B cell (primary cell): ENCODE measurements around the gene ZCCHC7. TPM values are rescaled to one million over a fixed set of nuclear protein-coding genes. Genes with fewer than 3 reads are reported as not detected.

Experiments used
- ATAC-seq: fragments of 200-7000 bp; cut with Tn5 transposase; one replicate; pipeline ENCODE4 v1.10.0; 2021; ENCODE audit warnings: low read depth, mild to moderate bottlenecking, moderate number of reproducible peaks, moderate library complexity
- CTCF ChIA-PET: fragments of 350-600 bp; sonication (Branson Sonifier 250); formaldehyde crosslinking; loops from one replicate; lab custom pipeline; 2021; ENCODE audit warnings: antibody characterized with exemption, inconsistent platforms; lab: Charles Lee
- POLR2A ChIA-PET: fragments of 350-600 bp; sonication (Branson Sonifier 250); formaldehyde crosslinking; loops from one replicate; lab custom pipeline; 2021; ENCODE audit warnings: antibody characterized with exemption; lab: Charles Lee
- DNase-seq: peaks from one replicate; pipeline ENCODE4 v3.0.0; 2013
- H2AFZ ChIP-seq: 2 replicates; pipeline ENCODE4 v1.6.1; 2012; ENCODE audit warnings: mild to moderate bottlenecking, low read depth, low read length; ENCODE audit not compliant: insufficient read depth, poor library complexity, severe bottlenecking
- H3K27ac ChIP-seq, 2 donors: 1 replicate in 1 of 2; 2 replicates in 1 of 2; pipeline ENCODE4 v1.5.1; 2012 to 2013; ENCODE audit warnings: low read length in 2 of 2, mild to moderate bottlenecking in 2 of 2, moderate library complexity in 1 of 2
- H3K27me3 ChIP-seq, 4 experiments: fragments of 200-600 bp in 1 of 4; sonication (generic) in 1 of 4; replicated peaks in 1 of 4; 1 replicate in 2 of 4; 2 replicates in 2 of 4; pipeline versions ENCODE4 v1.6.1 to v1.7.0; 2013 to 2016; ENCODE audit warnings: low read length in 3 of 4, mild to moderate bottlenecking in 2 of 4, mixed read lengths in 1 of 4, moderate library complexity in 1 of 4; ENCODE audit not compliant: insufficient read depth in 4 of 4, control insufficient read depth in 3 of 4; ENCODE audit errors: control extremely low read depth in 1 of 4
- H3K36me3 ChIP-seq, 2 experiments: replicated peaks in 1 of 2; 1 replicate in 1 of 2; 2 replicates in 1 of 2; pipeline versions ENCODE4 v1.6.1 to v1.7.1; 2013; ENCODE audit warnings: low read length in 1 of 2; ENCODE audit not compliant: insufficient read depth in 2 of 2, control insufficient read depth in 1 of 2; ENCODE audit errors: control extremely low read depth in 1 of 2, extremely low read depth in 1 of 2
- H3K4me1 ChIP-seq, 2 donors: fragments of 200-600 bp in 1 of 2; sonication (generic) in 1 of 2; 1 replicate in 1 of 2; 2 replicates in 1 of 2; pipeline versions ENCODE4 v1.5.1 to v1.6.1; 2013 to 2017; ENCODE audit warnings: low read length in 2 of 2; ENCODE audit not compliant: control insufficient read depth in 2 of 2, insufficient read depth in 2 of 2
- H3K4me2 ChIP-seq: replicated peaks from 2 replicates; pipeline ENCODE3; 2012; ENCODE audit warnings: mild to moderate bottlenecking, low read depth, low read length; ENCODE audit not compliant: poor library complexity, severe bottlenecking
- H3K4me3 ChIP-seq, 5 experiments: fragments of 200-600 bp in 1 of 5; sonication (generic) in 1 of 5; 1 replicate in 3 of 5; 2 replicates in 2 of 5; pipeline versions ENCODE4 v1.5.1 to v1.7.0; 2011 to 2016; ENCODE audit warnings: low read length in 4 of 5, mild to moderate bottlenecking in 4 of 5, low read depth in 2 of 5, control low read depth in 1 of 5, moderate library complexity in 1 of 5; ENCODE audit not compliant: insufficient read depth in 1 of 5; ENCODE audit errors: control extremely low read depth in 1 of 5, extremely low read depth in 1 of 5
- H3K79me2 ChIP-seq: fragments of 200-600 bp; sonication (generic); one replicate; pipeline ENCODE4 v1.6.0; 2016; ENCODE audit warnings: low read length; ENCODE audit not compliant: control insufficient read depth, insufficient read depth
- H3K9ac ChIP-seq: fragments of 200-600 bp; sonication (generic); 2 replicates; pipeline ENCODE4 v1.6.1; 2017; ENCODE audit warnings: mild to moderate bottlenecking, low read length, moderate library complexity
- H3K9me3 ChIP-seq, 3 donors: one replicate each; pipeline versions ENCODE4 v1.6.1 to v1.7.1; 2013; ENCODE audit warnings: low read length in 2 of 3; ENCODE audit not compliant: control insufficient read depth in 2 of 3, insufficient read depth in 1 of 3; ENCODE audit errors: control extremely low read depth in 1 of 3
- H4K20me1 ChIP-seq: 2 replicates; pipeline ENCODE4 v1.6.0; 2012; ENCODE audit warnings: mild to moderate bottlenecking, low read length; ENCODE audit not compliant: insufficient read depth, control insufficient read depth, poor library complexity, severe bottlenecking
- H3K27ac Mint-ChIP-seq: one replicate; pipeline ENCODE4 v1.8.0; 2021; ENCODE audit warnings: mixed read lengths
- H3K27me3 Mint-ChIP-seq: one replicate; pipeline ENCODE4 v1.8.0; 2021; ENCODE audit warnings: mixed read lengths
- H3K4me1 Mint-ChIP-seq: one replicate; pipeline ENCODE4 v1.8.0; 2021; ENCODE audit warnings: mixed read lengths
- H3K4me3 Mint-ChIP-seq: one replicate; pipeline ENCODE4 v1.8.0; 2021; ENCODE audit warnings: mixed read lengths
- H3K9me3 Mint-ChIP-seq: one replicate; pipeline ENCODE4 v1.8.0; 2022; ENCODE audit warnings: mixed read lengths; ENCODE audit not compliant: insufficient read depth
- EZH2 ChIP-seq: IDR thresholded peaks from 2 replicates; pipeline ENCODE4 v1.6.1; 2012; ENCODE audit warnings: borderline replicate concordance, low read depth, mild to moderate bottlenecking, moderate library complexity, low read length; ENCODE audit not compliant: insufficient read depth, poor library complexity, severe bottlenecking
- WGBS: methylation state at CpG from one replicate; pipeline ENCODE4 v1.1.5; 2013; ENCODE audit warnings: missing lambda C conversion rate; ENCODE audit not compliant: insufficient coverage; 5-methylcytosine and 5-hydroxymethylcytosine counted together
- intact Hi-C: fragments of 100-400 bp; cut with micrococcal nuclease; formaldehyde crosslinking; loops from one replicate; pipeline ENCODE4 v1.10.0; 2022
- polyA plus RNA-seq: library from polyadenylated mRNA; depleted of rRNA; stranded (reverse); fragments of >200 nt; gene quantifications from 2 replicates; pipeline ENCODE4 v1.2.3, GENCODE V29; 2012
- total RNA-seq, 2 donors: library from RNA; stranded (reverse); fragments of 120-200 nt in 1 of 2; gene quantifications; 1 replicate in 1 of 2; 2 replicates in 1 of 2; pipeline versions ENCODE4 v1.2.3 to v1.2.4, GENCODE V29; 2013 to 2022
- TF ChIP-seq, protein P1 (sequence below): fragments of 200-600 bp; IDR thresholded peaks from one replicate; pipeline ENCODE4 v1.8.0; 2022; ENCODE audit warnings: antibody characterized with exemption, mild to moderate bottlenecking

Gene ZCCHC7
- total and polyA plus RNA-seq, 2 donors (not counting 1 experiment from before 2014, with no cell fraction given) = 56.3 to 83.5 TPM

DNA sequence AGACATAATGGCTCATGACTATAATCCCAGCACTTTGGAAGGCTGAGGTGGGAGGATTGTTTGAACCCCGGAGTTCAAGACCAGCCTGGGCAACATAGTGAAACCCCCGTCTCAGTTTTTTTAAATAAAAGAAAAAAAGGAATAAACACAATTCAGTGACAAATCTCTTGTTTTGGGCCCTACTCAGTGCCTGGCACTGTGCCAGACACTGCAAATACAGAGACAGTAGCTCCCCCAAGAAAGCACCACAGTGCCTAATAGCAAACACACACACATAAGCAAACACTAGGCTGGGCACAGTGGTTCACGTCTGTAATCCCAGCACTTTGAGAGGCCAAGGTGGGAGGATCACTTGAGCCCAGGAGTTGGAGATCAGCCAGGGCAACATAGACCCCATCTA, 252.5 kb downstream of the ZCCHC7 start:
- Histone ChIP-seq H3K4me2 (no peak overlapping the region), H3K36me3 (no peaks in the 10 kb centered on the region), H3K4me1 (peaks cover 96 to 100% of the 10 kb centered on the region in 2 donors), H3K27me3 (no peaks in the 10 kb centered on the region), H3K79me2 (no peaks in the 10 kb centered on the region), H3K9me3 (peaks cover 0 to 6% (median 0%) of the 10 kb centered on the region in 3 donors), H4K20me1 (no peaks in the 10 kb centered on the region), H2AFZ (no peak overlapping the region), H3K27ac (peak overlapping the region; percentile 25 to 78), H3K4me3 (no peak overlapping the region), H3K9ac (no peak overlapping the region)
- ChIA-PET POLR2A (interaction anchor here (0.9 to 2.4 kb wide), 4 partner anchors 10 to 38 kb away, joined by 3 to 12 read pairs (median 6); no protein-coding TSS in a partner anchor), CTCF (interaction anchor here (0.6 to 12.0 kb wide), 10 partner anchors 10 to 500 kb away, joined by 3 to 139 read pairs (median 3); no protein-coding TSS in a partner anchor)
- ATAC-seq = no peak
- H3K4me3 Mint-ChIP-seq = peak overlapping the region; percentile 70
- no peaks in the 10 kb centered on the region for H3K27me3 Mint-ChIP-seq
- DNase-seq = no peak
- no peaks in the 10 kb centered on the region for H3K9me3 Mint-ChIP-seq
- TF ChIP-seq EZH2 = no peak
- TF ChIP-seq, protein P1, sequence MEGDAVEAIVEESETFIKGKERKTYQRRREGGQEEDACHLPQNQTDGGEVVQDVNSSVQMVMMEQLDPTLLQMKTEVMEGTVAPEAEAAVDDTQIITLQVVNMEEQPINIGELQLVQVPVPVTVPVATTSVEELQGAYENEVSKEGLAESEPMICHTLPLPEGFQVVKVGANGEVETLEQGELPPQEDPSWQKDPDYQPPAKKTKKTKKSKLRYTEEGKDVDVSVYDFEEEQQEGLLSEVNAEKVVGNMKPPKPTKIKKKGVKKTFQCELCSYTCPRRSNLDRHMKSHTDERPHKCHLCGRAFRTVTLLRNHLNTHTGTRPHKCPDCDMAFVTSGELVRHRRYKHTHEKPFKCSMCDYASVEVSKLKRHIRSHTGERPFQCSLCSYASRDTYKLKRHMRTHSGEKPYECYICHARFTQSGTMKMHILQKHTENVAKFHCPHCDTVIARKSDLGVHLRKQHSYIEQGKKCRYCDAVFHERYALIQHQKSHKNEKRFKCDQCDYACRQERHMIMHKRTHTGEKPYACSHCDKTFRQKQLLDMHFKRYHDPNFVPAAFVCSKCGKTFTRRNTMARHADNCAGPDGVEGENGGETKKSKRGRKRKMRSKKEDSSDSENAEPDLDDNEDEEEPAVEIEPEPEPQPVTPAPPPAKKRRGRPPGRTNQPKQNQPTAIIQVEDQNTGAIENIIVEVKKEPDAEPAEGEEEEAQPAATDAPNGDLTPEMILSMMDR = no peak
- intact Hi-C loops = no loop called here
- peak overlapping the region; percentile 88 for H3K27ac Mint-ChIP-seq
- WGBS = 100% methylated on average over 1 of the region's 3 CpGs
- H3K4me1 Mint-ChIP-seq = peaks cover 89% of the 10 kb centered on the region

DNA sequence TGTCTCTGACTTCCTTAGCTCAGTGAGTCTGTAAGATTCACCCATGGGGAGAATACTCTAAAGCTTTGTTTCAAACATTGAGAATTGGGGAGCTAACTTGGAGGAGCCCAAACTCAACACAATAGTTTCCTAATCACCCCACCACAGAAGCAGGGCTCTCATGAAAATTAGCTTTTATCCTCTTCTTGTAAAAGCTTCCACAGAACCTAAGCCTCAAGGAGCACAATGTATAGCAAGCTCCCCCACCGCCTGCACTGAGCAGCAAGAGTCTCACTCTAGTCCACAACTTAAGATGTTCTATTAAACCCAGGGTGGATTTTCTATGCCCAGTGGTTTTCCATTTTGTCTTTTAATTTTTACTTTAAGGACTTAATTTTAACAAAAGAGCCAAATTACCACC, 253.2 kb downstream of the ZCCHC7 start:
- Mint-ChIP-seq H3K4me3 (peak overlapping the region; percentile 44), H3K4me1 (peaks cover 91% of the 10 kb centered on the region), H3K27ac (peak overlapping the region; percentile 88), H3K27me3 (no peaks in the 10 kb centered on the region), H3K9me3 (no peaks in the 10 kb centered on the region)
- Histone ChIP-seq H3K27me3 (no peaks in the 10 kb centered on the region), H3K36me3 (no peaks in the 10 kb centered on the region), H3K4me3 (no peak overlapping the region), H3K27ac (peak overlapping the region; percentile 25 to 84), H3K4me1 (peaks cover 99 to 100% of the 10 kb centered on the region in 2 donors), H3K9ac (no peak overlapping the region), H3K4me2 (peak overlapping the region; percentile 7), H3K9me3 (no peaks in the 10 kb centered on the region), H3K79me2 (no peaks in the 10 kb centered on the region), H4K20me1 (no peaks in the 10 kb centered on the region), H2AFZ (no peak overlapping the region)
- ATAC-seq (no peak), DNase-seq (no peak)
- no peak for TF ChIP-seq EZH2
- TF ChIP-seq, protein P1 = no peak
- ChIA-PET POLR2A (interaction anchor here (0.9 to 1.5 kb wide), 2 partner anchors 9 to 37 kb away, joined by 3 to 4 read pairs; no protein-coding TSS in a partner anchor), CTCF (interaction anchor here (0.6 to 12.0 kb wide), 13 partner anchors 9 to 518 kb away, joined by 3 to 139 read pairs (median 3); partner anchors contain the start of gene PAX5)
- intact Hi-C loops = loop anchor here (2.0 kb wide), 2 partner anchors 91 to 339 kb away; partner anchors contain the start of genes PAX5 and ZBTB5
- WGBS = 80% methylated on average over 1 of the region's 1 CpG
